NCI-H2107 treated with DMSO at 0.1 percent for 48 hours (cell line): ENCODE data around the gene RAB40C.

Experiments used
- DNase-seq: peaks from one replicate; lab custom pipeline; 2025; ENCODE audit not compliant: unreplicated experiment; lab: John Stamatoyannopoulos, UW

Gene RAB40C

GRCh38 chr16:610513-611381 lies 20.9 kb downstream of the RAB40C start:
- no peak for DNase-seq

- no peak for DNase-seq
Observed at GRCh38 chr16:615122-615521, 25.3 kb downstream of the RAB40C start.

GRCh38 chr16:616733-617586 lies 27.1 kb downstream of the RAB40C start:
- no peak for DNase-seq

- DNase-seq = no peak
Observed at GRCh38 chr16:617855-618254, 28.0 kb downstream of the RAB40C start.

- DNase-seq = no peak
Observed at GRCh38 chr16:619476-620100, 29.7 kb downstream of the RAB40C start.

GRCh38 chr16:620700-621525 lies 31.0 kb downstream of the RAB40C start:
- no peak for DNase-seq

GRCh38 chr16:621526-622105 lies 31.8 kb downstream of the RAB40C start:
- no peak for DNase-seq

GRCh38 chr16:622920-623280 lies 33.0 kb downstream of the RAB40C start:
- DNase-seq = no peak

- no peak for DNase-seq
Observed at GRCh38 chr16:624526-625070, 34.7 kb downstream of the RAB40C start.

GRCh38 chr16:625117-625976 lies 35.5 kb downstream of the RAB40C start:
- DNase-seq = no peak

GRCh38 chr16:625977-626765 lies 36.3 kb downstream of the RAB40C start:
- DNase-seq = no peak

- DNase-seq = no peak
Observed at GRCh38 chr16:626787-627453, 37.1 kb downstream of the RAB40C start.

- DNase-seq = no peak
Observed at GRCh38 chr16:627454-628239, 37.8 kb downstream of the RAB40C start.

GRCh38 chr16:628321-629061 lies 38.6 kb downstream of the RAB40C start:
- no peak for DNase-seq

GRCh38 chr16:629185-629832 lies 39.4 kb downstream of the RAB40C start:
- no peak for DNase-seq

- DNase-seq = no peak
Observed at GRCh38 chr16:629833-630248, 40.0 kb downstream of the RAB40C start.
